HG03432 (cell line): Measurements from ENCODE around the gene RPS14.
A peak's percentile ranks its signal among the peaks of the same experiment; 100 is the strongest.

Experiments
- ATAC-seq: cut with Tn5 transposase; IDR thresholded peaks from one replicate; pipeline ENCODE4 v1.9.1; 2021; ENCODE audit warnings: mild to moderate bottlenecking, moderate library complexity; ENCODE audit not compliant: unreplicated experiment

The RPS14 gene

DNA sequence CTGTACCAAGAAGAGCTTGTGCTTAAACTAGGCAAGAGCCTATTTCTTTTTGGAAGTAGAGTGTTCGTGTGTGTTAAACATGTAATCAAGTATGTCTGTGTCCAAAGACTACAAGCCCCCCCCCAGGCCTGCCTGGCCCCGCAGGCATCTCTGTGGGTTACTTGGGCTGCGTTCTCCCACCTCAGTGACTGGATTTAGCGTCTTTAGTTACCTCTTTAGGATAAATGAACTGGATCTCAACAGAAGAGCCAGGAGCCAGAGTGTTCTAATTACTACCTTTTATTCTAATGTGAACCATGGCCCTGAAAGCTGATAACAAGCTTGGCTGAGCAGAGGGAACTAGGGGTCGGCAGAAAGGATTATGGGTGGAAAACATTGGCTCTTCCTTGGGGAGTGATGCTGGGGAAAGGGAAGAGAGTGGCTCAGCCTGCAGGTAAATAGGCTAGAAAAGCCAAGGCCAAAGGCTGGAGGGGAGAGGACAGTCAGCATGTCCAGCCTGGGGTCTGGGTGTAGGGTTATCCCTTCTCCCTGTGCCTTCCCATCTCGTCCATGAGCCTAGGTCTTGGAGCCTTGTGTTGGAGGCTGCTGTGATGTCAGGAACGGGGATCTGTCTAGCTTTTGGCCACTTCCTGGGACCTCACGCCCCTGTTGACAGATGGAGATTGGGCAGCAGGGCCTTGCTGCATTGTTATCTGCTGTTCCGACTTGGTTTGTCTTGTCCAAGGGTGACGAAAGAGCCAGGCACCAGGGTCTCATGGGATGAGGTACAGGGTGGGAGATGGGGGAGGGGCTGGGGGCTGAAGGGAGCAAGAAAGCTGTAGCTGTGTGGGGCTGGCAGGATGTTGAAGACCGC lies 47.9 kb downstream of the RPS14 start:
- ATAC-seq, result no peak

DNA sequence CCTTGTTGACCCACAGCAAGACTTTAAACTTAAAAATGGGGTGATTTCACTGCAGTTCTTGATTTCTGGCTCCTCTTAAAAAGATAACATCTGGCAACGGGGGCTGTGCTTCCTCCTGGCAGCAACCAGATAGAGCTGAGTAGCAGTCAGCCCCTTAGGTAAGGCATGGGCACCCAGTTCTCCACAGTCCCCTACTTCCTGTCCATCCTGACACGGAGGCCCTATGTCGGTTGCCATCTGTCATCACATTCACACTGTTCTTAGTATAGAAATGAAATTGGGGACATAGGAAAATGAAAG lies 48.5 kb downstream of the RPS14 start:
- no peak for ATAC-seq

DNA sequence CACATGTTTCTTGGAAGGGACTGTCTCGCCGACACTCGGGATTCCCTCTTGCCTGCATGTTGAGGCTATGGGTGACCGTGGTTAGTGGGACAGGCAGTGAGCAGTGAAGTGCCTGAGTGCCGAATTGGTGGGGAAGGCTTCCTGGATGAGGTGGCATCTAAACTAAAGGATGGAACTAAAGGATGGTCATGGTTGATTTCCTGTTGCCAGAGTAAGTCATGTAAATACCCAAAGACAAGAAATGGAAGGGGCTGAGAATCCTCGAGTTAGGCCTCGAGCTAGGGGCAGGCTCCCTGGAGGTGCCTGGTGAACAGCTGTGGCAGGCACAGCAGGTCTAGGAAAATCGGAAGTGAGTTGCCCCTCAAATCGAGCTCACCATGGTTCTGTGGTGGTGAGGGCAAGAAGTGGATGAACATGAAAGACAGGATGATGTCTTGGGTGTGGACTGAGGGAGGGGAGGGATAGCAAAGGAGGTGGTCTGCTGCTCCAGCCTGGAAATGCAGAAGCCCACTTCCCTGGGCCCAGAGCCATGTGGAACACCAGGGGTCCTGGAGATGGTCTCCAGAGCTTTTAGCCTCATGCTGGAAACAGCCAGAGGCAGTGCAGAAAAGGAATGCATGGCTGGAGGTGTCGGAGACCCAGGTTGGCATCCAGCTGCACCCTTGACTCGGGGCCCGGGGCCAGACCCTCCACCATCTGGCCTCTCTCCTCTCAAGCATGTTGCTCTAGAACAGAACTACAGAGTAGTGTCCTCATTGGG lies 49.0 kb downstream of the RPS14 start:
- no peak for ATAC-seq

GRCh38 chr5:150399524-150400211 lies 49.9 kb downstream of the RPS14 start:
- ATAC-seq, result peak; percentile 20

GRCh38 chr5:150398722-150399523 lies 50.6 kb downstream of the RPS14 start:
- peak; percentile 63 for ATAC-seq

DNA sequence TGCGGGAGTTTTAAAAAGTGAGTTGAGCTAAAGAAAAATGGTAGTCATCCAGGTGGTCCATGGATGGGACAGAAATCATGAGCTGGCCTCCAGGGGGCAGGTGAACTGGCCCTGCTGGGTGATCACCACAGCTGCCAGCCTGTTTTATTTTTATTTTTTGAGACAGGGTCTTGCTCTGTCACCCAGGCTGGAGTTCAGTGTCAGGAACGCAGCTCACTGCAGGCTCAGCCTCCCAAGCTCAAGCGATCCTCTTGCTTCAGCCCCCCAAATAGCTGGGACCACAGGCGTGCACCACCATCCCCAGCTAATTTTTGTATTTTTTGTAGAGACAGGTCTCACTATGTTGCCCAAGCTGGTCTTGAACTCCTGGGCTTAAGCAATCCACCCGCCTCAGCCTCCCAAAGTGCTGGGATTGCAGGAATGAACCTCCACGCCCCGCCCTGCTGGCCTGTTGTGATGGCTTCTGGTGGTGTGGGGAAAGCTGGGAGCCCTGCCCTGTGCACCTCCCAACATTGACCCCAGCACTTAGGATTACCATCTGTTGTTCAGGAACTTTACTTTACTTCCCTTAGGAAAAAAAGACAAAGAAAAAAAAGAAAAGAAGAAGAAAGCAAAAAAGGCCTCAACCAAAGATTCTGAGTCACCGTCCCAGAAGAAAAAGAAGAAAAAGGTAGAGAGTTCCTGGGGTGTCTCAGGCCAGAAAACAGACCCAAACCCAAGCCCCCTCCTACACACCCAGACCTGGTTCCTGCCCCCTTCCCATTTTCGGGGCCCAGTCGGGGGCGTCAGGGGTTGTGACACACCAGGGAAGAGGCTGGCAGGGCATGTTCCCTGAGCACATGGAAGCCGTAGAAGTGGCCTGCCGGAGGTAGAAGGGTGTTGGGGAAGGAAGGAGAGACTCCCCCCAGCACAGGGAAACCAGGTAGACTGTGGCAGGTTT lies 51.5 kb downstream of the RPS14 start:
- no peak for ATAC-seq

DNA sequence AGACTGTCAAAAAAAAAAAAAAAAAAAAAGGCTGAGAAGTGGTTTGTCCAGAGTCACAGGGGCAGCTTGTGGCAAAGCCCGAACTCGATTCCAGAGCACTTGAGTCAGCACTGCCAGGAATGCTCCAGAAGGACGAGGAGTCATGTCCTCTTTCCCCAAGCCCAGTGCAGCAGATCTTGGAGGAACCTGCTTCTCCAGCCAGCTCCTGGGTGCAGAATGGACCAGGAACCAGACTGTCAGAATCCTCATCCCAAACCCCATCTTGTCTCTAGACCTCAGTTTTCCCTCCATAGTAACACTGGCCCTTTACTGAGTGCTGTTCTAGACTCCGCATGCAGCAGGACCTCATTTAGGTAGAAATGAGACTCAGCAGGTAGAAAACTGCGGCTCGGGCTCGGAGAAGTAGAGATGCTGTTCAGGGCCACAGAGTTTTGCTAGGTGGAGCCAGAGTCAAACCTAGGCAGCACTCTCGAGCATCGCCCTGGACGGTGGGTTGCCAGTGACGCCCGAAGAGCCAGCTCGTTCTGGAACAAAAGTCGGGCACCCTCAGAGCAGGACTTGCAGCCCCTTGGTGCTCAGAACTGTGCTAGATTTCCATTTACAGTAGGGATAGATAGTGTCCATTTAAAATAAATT lies 52.3 kb downstream of the RPS14 start:
- no peak for ATAC-seq

DNA sequence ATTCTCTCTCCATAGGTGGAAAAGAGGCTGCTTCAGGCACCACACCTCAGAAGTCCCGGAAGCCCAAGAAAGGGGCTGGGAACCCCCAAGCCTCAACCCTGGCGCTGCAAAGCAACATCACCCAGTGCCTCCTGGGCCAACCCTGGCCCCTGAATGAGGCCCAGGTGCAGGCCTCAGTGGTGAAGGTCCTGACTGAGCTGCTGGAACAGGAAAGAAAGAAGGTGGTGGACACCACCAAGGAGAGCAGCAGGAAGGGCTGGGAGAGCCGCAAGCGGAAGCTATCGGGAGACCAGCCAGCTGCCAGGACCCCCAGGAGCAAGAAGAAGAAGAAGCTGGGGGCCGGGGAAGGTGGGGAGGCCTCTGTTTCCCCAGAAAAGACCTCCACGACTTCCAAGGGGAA lies 53.3 kb downstream of the RPS14 start:
- no peak for ATAC-seq

GRCh38 chr5:150395688-150395975 lies 53.9 kb downstream of the RPS14 start:
- no peak for ATAC-seq

- ATAC-seq, result no peak
Observed at GRCh38 chr5:150394912-150395687, 54.4 kb downstream of the RPS14 start.

DNA sequence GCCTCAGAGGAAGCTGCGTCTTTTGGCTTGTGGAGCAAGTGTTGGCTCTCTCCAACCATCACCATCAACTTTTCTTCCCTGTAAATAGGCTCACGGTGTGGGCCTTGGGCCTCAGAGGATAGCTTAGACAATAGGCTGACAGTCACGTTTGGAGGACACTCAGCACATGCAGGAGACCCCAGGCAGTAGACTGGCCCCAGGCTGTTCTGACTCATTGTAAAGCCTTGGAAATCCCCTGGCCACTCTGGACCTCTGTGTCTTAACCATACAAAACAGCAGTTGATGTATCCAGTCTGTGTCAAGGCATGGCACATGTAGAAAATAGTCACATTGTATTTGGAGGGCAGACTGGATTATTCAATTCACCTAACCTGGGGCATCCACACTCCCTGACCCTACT lies 55.4 kb downstream of the RPS14 start:
- ATAC-seq, result peak; percentile 50

GRCh38 chr5:150393096-150393645 lies 56.4 kb downstream of the RPS14 start:
- no peak for ATAC-seq

DNA sequence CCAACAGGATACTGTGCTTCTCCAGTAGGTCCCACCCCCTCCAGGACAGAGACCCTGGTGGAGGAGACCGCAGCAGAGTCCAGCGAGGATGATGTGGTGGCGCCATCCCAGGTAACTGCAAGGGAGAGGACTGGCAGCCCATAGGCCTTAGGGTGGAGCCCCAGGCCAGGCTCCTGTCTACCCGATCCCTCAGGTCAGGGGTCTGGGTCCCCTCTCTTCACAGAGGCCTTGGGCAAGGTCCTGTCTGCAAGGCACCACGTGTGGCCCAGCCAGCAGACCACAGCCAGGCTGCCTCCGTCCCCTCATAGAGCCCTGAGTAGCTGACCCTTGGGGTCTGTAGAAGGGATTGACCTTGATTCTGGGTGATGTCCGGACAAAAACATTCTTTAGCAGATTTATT lies 56.9 kb downstream of the RPS14 start:
- ATAC-seq, result no peak
